ENCODE data around the gene NKAIN2.
"Not testable (repeated sequence)": the region's sequence is repeated elsewhere in the genome, so short reads cannot be mapped to it uniquely, and the experiment has no call there.

Gene NKAIN2

GRCh38 chr6:124520514-124520913 lies 716.8 kb downstream of the NKAIN2 start:
- no peak for DNase-seq

- DNase-seq: no peak
Measured at GRCh38 chr6:124522335-124522734, 718.7 kb downstream of the NKAIN2 start.

GRCh38 chr6:124524491-124525200 lies 721.0 kb downstream of the NKAIN2 start:
- DNase-seq: no peak

DNA sequence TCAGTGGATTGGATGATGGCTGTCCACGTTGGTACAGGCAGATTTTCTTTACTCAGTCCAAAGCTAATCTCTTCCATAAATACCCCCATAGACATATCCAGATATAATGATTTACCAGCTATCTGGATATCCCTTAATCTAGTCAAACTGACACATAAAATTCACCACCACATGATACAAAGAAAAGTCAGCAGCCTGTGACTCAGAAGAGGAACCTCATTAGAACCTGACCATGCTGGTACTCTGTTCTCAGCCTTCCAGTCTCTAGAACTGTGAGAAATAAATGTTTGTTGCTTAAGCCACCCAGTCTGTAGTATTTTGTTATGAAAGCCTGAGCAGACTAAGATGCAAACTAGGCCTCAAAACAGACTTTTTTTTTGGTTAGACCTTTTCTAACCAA lies 727.3 kb downstream of the NKAIN2 start:
- DNase-seq: no peak

- DNase-seq: no peak
Measured at GRCh38 chr6:124535299-124535698, 731.6 kb downstream of the NKAIN2 start.

GRCh38 chr6:124535746-124536145 lies 732.1 kb downstream of the NKAIN2 start:
- peak in 1 of 14 donors; percentile 10 for DNase-seq

- DNase-seq: no peak
Measured at GRCh38 chr6:124536157-124536841, 732.6 kb downstream of the NKAIN2 start.

DNA sequence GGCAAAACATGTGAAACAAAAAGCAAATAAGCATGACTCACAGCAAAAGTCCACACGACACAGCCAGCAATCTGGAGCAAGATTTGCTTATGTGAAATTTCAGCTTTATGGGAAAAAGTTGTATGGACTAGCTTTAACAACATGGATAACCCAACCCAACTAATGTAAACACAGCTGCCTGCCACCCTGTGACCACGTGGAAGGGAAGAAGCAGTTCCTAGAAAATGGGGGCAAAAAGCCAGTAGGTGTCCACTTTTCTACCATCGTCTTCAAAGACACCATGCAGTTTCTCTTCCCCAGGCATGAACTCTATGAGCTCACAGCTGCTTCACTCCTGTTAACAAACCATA lies 733.2 kb downstream of the NKAIN2 start:
- no peak for DNase-seq

DNA sequence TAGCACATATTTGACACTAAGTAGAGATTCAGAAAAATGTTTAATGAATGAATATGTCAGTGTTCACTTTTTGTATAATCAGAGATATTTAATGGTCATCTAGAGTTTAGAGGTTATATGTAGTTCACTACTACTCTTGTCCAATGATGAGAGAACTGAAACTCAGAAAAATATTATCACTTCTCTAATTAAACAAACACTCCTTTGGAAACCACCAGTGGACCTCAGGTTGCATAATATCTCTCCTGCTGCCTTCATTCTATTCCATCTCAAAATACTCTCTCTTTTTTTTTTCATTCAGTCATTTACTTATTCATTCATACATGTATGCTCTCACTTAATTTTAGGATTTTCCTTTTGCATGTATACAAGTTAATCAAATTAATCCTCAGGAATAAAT lies 735.4 kb downstream of the NKAIN2 start:
- no peak for DNase-seq

DNA sequence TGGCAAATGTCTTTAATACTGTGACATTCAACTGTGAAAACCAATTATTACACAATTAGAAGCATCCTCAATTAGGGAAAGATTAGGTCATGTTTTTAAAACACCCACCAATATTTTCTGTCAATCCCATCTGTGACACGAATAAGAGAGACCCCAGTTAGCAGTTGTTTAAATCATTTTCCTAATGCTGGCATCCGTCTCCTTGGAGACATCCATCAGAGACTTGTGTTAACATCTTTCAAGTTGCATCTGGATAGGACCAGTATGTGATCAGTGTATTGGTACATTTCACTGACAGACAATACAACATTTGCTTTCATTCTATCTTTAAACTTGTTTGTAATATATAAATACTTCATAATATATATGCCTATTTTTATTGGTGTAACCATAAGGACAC lies 737.9 kb downstream of the NKAIN2 start:
- no peak for DNase-seq

DNA sequence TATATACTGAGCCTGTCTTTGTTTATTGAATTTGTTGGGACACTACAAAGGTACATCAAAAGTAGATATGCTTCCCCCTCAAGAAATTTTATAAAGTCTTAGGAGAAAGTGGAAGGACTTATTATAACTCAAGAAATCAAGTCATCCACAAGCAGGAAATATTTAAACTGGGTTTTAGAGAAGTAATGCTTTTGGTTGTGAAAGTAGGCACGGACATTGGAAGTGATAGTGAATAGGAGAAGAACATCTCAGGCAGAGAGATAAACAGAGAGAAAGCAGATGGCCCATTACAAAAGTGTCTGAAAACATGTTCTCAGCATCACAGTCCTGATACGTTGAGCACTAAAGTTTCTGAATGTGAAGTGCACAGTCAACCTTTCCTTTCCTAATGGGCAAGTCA lies 742.9 kb downstream of the NKAIN2 start:
- peak in 1 of 14 donors; percentile 1 for DNase-seq

- no peak for DNase-seq
Measured at GRCh38 chr6:124551711-124552233, 748.1 kb downstream of the NKAIN2 start.

GRCh38 chr6:124557873-124558272 lies 754.2 kb downstream of the NKAIN2 start:
- no peak for DNase-seq

GRCh38 chr6:124560078-124560477 lies 756.4 kb downstream of the NKAIN2 start:
- not testable (repeated sequence) for DNase-seq

GRCh38 chr6:124560873-124561567 lies 757.4 kb downstream of the NKAIN2 start:
- no peak for DNase-seq

- no peak for DNase-seq
Measured at GRCh38 chr6:124561635-124562130, 758.0 kb downstream of the NKAIN2 start.

GRCh38 chr6:124564125-124564524 lies 760.5 kb downstream of the NKAIN2 start:
- DNase-seq: not testable (repeated sequence)

GRCh38 chr6:124567401-124567800 lies 763.7 kb downstream of the NKAIN2 start:
- DNase-seq: no peak

GRCh38 chr6:124573953-124574352 lies 770.3 kb downstream of the NKAIN2 start:
- no peak for DNase-seq

GRCh38 chr6:124577734-124578281 lies 774.1 kb downstream of the NKAIN2 start:
- no peak for DNase-seq

DNA sequence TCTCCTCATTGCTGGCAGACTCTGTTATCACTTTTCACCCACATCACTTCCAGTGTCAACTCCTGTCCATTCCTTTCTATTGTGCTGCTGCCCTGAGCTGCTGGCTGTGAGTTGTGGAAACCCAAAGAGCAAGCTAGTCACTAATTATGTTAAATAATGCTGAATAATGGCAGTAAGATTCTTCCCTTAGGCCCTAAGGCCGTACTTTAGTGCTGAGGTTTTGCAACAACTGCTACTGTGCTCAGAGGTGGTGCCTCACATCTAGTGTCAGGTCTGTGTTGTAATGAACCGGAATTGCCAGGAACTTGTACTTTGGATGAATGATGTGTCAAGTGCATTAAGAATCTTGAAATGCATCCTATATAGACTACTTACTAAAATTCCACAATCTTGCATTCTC lies 786.3 kb downstream of the NKAIN2 start:
- no peak for DNase-seq

GRCh38 chr6:124599656-124600055 lies 796.0 kb downstream of the NKAIN2 start:
- no peak for DNase-seq

- DNase-seq: no peak
Measured at GRCh38 chr6:124604719-124605118, 801.1 kb downstream of the NKAIN2 start.

Measured in C1 segment of cervical spinal cord (tissue), 14 donors.